ENCODE results near the gene RPGRIP1L. TPM values are rescaled to one million over a fixed set of nuclear protein-coding genes. Genes with fewer than 3 reads are reported as not detected.

RPGRIP1L gene
- total RNA-seq, result 9.4 TPM

DNA sequence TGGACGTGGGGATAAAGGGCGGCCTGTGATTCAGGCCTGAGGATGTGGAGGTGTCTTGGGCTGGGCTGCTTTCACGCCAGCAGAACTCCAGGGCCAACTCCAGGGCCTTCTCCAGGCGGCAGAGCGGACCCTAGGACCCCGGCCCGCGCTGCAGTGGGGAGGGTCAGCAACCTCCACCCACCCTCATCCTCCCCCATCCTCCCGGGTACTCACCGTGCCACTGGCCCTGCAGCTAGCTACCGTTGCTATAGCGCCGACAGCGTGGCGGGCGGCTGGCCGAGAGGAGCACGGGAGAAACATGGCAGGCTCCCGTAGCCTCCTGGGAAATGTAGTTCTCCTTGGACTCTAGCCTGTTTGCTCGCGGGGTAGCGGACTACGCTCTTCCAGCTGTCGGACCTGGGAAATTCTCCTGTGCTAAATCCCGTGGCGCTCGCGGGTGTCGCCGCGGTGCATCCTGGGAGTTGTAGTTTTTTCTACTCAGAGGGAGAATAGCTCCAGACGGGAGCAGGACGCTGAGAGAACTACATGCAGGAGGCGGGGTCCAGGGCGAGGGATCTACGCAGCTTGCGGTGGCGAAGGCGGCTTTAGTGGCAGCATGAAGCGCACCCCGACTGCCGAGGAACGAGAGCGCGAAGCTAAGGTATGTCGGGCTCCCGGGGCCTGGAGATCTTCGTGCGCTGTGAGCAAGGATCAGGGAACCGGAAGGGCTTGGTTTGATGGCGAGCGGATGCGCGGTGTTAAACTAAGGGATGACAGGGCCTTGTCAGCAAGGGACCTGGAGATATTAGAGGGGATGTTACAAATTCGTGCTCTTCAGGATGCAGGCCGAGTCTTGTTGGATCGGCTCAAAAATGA, at the start of gene RPGRIP1L, which contains the start of gene FTO:
RPGRIP1L (minus strand) TSS at position 270 of the 855 bp plus-strand sequence. CDS start 3,136 bp downstream, outside the sequence.
FTO (plus strand) TSS at position 567 of the 855 bp plus-strand sequence.
- intact Hi-C loops (cut with DNase I), result no loop called here
- peak; percentile 99 for ATAC-seq
- peak; percentile 100 for DNase-seq (ENCODE audit: low spot score)

DNA sequence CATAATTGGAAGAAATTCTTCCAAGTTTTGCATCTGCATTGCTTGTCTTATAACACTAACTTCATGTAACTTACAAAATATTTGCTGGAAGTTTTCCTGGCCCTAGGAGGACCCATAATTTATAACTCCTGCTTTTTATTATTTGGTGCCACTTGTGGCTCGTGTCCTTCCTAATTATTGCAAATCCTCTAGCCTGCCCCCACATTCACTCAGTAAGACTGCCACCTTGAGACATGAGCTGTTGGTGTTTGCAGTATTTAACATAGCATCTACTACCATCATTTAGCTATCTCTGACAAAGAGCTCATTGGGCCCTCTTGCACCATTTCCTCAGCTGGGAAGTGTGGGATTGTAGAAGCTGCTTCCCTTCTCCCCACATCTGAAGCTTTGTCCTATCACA, 49.8 kb upstream of the RPGRIP1L start:
- ATAC-seq (no peak), DNase-seq (ENCODE audit: low spot score) (no peak)
- intact Hi-C loops (cut with DNase I), result no loop called here

- intact Hi-C loops (cut with DNase I), result no loop called here
- ATAC-seq, result no peak
- no peak for DNase-seq (ENCODE audit: low spot score)
Observed at GRCh38 chr16:53752560-53752959, 48.9 kb upstream of the RPGRIP1L start.

DNA sequence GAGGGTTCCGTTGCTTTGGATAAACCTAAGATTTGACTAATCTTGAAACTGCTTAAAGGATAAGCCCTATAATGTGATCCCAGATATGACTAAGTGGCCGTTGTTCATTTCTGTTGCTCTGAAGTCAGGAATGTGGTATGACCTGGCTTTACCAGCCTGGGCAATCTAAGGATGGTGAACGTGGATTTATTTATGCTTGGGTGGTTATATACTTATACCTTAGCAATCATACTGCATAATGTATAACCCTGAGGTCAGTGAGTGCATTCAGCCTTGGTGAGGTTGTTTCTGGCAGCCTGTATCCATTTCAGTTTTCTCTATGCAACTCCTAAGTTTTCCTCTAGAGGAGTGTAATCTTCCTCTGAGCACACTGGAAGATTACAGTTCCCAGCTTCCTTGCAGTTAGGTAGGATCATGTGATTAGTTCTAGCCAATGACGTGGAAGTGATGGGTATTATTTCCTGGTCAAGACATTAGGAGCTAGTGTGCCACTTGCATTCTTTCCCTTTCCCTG, 42.2 kb upstream of the RPGRIP1L start:
- DNase-seq (ENCODE audit: low spot score) (no peak), ATAC-seq (no peak)
- intact Hi-C loops (cut with DNase I), result no loop called here

- DNase-seq (ENCODE audit: low spot score) (no peak), ATAC-seq (no peak)
- intact Hi-C loops (cut with DNase I), result no loop called here
Observed at GRCh38 chr16:53745086-53745485, 41.4 kb upstream of the RPGRIP1L start.

DNA sequence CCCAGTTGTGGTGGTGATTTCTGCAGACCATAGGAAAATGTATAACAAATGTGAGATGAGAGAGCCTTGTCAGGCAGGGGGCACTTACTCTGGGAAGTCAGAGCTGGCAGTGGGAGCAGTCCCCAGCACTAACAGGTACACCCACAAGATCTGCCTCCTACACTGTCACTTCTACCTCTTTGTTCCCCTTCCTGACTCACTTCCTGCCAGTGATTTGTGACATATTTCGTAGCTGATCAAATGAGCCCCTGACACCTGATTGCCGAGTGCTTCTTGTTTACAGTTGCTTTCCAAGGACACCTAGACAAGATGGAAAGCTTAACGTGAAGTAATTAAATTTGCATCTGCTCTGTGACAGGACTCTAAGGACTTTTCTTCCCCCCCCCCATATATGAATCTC, 40.8 kb upstream of the RPGRIP1L start:
- intact Hi-C loops (cut with DNase I), result no loop called here
- ATAC-seq, result no peak
- DNase-seq (ENCODE audit: low spot score), result no peak

DNA sequence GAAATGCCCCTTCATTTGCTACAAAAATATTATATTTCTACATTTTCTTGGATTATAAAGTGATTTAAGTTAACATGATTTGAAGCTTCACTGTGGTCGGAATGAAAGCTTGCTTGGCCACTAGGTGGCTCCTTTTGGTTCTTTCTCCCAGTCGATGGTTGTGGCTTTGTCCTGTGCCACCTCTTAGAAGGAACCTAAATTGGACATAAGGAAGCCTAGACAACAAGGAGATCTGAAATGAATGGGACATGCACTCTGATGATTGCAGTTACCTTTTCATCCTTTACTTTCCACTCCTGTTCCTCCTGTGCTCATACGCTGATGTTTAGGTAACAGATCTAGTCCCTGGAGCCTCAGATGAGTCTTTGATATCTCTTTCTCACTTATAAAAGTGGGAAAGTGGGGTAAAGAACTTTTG, 39.5 kb upstream of the RPGRIP1L start:
- no peak for DNase-seq (ENCODE audit: low spot score)
- no peak for ATAC-seq
- intact Hi-C loops (cut with DNase I), result no loop called here

GRCh38 chr16:53741546-53741945, 37.9 kb upstream of the RPGRIP1L start:
- DNase-seq (ENCODE audit: low spot score), result no peak
- no peak for ATAC-seq
- intact Hi-C loops (cut with DNase I), result no loop called here

DNA sequence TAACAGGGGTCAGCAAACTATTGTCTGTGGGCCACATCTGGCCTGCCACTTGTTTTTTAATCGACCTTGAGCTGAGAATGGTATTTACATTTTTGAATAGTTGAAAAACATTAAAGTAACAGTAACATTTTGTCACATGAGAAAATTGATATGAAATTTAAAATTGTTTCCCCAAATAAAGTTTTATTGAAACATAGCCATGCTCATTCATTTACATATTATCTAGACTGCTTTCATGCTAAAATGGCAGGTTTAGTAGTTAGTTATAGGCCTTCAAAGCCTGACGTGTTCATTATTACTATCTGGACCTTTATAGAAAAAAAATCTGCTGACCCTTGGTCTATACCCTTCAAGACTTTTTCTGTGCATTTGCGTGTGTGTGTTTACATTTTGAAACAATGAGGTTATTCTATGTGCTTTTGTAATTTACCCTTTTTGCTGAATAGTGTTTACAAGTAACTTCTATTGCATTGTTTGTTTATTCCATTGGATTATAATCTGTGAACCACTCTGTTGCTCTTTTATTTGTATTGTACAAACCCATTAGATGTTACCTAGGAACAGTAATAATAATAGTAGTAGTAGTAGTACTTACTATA, 37.4 kb upstream of the RPGRIP1L start:
- intact Hi-C loops (cut with DNase I), result no loop called here
- no peak for DNase-seq (ENCODE audit: low spot score)
- ATAC-seq, result no peak

DNA sequence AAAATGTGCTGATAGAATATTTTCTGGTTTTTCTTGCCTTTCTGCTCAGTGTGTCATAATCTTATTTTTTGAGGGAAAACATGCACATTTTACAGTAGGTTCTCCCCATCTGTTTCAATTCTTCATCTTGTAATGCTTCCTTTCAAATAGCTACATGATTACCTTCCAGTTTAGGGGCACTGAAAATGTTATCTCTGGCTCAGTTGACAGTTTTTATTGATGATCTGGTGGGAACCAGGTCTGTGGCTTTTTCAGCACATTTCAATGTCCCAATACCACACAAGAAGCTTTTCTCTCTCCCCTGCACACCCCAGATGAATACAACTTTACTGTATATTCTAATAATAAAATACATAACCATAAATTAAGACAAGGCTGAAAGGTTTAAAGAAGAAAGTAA, 36.8 kb upstream of the RPGRIP1L start:
- ATAC-seq (no peak), DNase-seq (ENCODE audit: low spot score) (no peak)
- intact Hi-C loops (cut with DNase I), result no loop called here

DNA sequence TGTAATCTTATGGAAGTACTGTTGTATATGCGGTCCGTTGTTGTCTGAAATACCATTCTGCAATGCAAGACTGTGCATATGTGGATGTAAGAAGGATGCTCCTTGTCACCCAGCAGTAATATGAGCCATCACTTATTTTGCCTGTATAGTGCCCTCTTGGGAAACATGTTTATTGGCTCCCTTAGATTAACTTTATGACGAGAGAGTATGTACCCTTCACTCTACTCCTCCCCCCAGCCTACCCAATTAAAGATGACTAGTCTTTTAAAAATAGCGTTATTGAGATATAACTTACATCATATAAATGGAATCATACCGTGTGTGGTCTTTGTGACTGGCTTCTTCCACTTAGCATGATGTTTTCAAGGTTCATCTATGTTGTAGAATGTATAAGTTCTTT, 33.9 kb upstream of the RPGRIP1L start:
- DNase-seq (ENCODE audit: low spot score) (no peak), ATAC-seq (no peak)
- intact Hi-C loops (cut with DNase I), result no loop called here

DNA sequence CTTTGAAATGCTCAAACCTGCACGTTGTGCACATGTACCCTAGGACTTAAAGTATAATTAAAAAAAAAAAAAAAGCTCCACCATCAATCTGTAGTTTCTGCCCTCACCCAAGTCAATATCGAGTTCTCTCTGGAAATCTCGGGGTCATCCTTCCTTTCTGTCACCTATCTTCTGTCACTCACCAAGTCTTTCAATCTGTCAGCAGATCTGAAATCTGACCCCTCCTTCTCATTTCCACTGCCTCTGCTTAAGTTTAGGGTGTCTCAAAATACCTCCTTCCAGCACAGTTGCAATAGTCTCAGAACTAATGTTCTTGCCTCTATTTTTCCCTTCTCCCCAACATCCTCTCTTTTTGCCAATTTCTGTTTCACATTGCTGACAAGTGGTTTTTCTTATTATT, 32.6 kb upstream of the RPGRIP1L start:
- no peak for ATAC-seq
- intact Hi-C loops (cut with DNase I), result no loop called here
- no peak for DNase-seq (ENCODE audit: low spot score)

DNA sequence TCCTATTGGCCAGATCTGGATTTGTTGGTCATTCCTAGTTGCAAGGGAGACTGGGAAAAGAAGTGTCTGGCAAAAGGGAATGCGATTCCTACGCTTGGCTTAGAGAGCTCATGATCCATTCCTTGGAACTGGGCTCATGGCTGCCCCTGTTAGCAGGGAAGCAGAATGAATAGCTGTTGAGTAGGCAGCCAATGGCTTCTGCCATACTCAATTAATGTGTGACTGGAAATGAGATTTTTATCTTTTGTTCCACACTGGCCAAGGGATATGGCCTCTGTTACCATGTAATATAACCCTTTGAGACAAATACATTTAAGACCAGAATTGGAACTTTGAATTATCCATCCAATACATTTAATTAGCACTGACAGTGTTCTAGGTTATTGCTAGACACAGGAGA, 31.2 kb upstream of the RPGRIP1L start:
- intact Hi-C loops (cut with DNase I), result no loop called here
- ATAC-seq, result no peak
- DNase-seq (ENCODE audit: low spot score), result no peak

DNA sequence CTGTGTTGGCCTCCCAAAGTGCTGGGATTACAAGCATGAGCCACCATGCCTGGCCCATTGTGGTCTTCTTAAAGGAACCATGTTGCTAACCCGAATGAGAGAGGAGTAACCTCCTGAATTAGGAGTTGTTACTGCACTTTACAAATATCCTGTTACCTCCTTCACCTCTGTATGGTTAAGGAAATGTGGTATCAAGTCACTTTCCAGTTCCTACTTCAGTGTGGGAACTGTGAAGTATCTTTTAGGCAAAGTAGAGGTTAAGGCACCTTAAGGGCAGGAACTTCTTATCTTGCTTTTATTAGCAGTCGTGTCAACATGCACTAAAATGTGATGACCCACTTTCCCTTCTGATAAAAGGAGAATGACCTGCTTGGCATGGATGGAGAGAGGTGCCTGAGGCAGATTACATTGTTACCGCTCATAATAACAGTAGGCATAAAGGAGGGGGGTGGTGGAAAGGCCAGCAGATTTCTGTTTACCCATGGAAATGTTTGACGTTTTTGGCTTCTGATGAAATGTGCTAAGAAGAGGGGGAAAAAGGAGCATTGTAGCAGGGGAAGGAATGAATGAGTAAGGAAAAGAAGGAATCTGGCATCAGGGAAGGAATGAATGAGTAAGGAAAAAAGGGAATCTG, 28.8 kb upstream of the RPGRIP1L start:
- DNase-seq (ENCODE audit: low spot score) (no peak), ATAC-seq (no peak)
- intact Hi-C loops (cut with DNase I), result no loop called here

DNA sequence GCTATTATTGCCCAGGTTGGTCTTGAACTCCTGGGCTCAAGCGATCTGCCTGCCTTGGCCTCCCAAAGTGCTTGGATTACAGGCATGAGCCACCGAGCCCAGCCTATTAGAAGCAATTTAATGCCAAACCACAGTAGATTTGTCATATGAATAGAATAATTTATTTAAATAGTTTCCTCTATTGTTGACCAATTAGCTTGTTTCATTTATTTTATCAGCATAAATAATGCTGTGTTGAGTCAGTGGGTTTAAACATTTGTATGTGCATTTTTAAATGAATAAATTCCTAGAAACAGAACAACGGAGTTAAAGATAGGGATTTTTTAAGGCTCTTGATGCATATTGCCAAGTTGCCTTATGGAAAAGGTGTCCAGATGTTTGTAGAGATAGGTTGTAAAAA, 27.0 kb upstream of the RPGRIP1L start:
- intact Hi-C loops (cut with DNase I), result no loop called here
- ATAC-seq (no peak), DNase-seq (ENCODE audit: low spot score) (no peak)

DNA sequence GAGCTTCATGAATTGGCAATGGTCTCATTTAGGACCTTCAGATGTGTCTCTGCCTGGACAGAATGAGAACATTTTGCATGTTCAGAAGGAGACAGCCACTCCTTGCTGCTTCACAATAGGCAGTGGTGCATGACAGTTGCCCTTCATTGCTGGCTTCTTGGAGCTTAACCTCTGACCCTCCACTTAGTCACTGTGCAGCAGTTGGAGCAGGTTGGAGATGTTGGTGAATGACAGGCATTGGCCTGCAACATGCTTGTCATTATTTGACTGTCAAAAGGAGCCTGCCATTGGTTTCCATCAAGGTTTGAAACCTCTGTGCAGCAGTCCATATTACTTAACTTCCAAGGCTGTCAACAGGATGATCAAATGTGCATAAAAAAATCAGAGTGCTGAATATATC, 23.0 kb upstream of the RPGRIP1L start:
- intact Hi-C loops (cut with DNase I), result no loop called here
- ATAC-seq, result no peak

DNA sequence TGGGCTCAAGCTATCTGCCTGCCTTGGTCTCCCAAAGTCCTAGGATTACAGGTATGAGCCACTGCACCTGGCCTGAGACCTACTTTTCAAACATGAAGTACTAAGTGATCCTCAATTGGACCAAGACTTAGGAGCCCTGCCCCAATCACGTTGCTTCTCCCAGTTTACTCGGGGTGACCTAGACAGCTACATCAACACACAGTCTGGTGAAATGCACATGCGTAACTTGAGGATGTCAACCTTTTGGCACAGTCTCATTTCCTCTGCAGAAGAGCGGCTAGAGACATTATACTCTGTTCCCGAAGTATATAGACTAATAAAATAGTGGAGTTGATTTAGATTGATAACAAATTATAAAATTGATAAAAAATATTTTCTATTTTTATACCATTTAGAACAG, 17.4 kb upstream of the RPGRIP1L start:
- no peak for ATAC-seq
- DNase-seq (ENCODE audit: low spot score), result no peak
- intact Hi-C loops (cut with DNase I), result no loop called here

More for the DNA sequence above, 23.0 kb upstream of the RPGRIP1L start:
- DNase-seq (ENCODE audit: low spot score), result no peak

DNA sequence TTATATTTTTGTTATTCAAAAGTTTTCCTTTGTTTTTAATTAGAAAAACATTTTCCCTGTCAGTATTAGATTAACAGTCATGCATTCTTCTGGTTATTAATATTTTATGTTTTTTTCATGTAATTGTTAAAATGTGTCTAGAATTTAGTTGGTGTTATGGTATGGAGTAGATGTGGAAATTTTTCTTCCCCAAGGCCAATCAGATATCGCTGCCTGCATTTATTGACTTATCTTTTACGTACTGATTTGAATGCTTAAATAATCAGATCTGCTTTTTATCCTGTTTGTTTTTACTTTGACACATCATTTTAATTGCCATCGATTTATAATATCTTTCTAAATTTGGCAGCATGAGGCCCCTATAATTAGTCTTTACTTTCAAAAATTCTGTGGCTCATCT, 13.9 kb upstream of the RPGRIP1L start:
- no peak for DNase-seq (ENCODE audit: low spot score)

GRCh38 chr16:53715023-53715384, 11.3 kb upstream of the RPGRIP1L start:
- no peak for ATAC-seq

More for the DNA sequence above, 13.9 kb upstream of the RPGRIP1L start:
- ATAC-seq, result no peak
- intact Hi-C loops (cut with DNase I), result no loop called here

More at GRCh38 chr16:53715023-53715384, 11.3 kb upstream of the RPGRIP1L start:
- intact Hi-C loops (cut with DNase I), result no loop called here
- no peak for DNase-seq (ENCODE audit: low spot score)
